MM.1S (cell line): ENCODE results near the gene SLC4A7.

ENCODE experiments used
- EZH2 ChIP-seq: fragments of 300-600 bp; sonication (generic); optimal IDR thresholded peaks from 2 replicates; pipeline ENCODE3; 2017; ENCODE audit warnings: low read depth, mild to moderate bottlenecking, antibody characterized with exemption, low read length, mixed read lengths
- TF ChIP-seq, protein P1 (sequence below): fragments of 300-600 bp; sonication (generic); IDR thresholded peaks from 2 replicates; pipeline ENCODE4 v1.5.1; 2016; ENCODE audit warnings: antibody characterized with exemption, low read length, mixed read lengths

DNA sequence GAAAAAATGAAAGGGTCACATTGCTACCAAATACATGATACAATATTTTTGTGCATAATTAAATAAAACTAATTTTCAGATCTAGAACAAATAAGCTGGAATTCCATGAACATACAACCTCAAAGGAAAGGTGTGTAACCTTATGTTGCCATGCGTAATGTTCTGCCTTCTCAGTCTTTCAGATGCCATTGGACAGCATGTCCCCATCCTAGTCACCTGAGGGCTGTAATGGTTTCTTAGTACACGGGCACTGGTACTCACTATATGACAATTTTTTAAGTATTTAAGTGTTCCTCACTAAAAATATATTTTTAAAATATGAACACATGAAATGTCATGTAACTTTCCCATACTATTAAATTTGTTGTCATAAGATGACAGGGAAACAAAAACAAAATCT lies 139.1 kb downstream of the SLC4A7 start:
- TF ChIP-seq, protein P1, sequence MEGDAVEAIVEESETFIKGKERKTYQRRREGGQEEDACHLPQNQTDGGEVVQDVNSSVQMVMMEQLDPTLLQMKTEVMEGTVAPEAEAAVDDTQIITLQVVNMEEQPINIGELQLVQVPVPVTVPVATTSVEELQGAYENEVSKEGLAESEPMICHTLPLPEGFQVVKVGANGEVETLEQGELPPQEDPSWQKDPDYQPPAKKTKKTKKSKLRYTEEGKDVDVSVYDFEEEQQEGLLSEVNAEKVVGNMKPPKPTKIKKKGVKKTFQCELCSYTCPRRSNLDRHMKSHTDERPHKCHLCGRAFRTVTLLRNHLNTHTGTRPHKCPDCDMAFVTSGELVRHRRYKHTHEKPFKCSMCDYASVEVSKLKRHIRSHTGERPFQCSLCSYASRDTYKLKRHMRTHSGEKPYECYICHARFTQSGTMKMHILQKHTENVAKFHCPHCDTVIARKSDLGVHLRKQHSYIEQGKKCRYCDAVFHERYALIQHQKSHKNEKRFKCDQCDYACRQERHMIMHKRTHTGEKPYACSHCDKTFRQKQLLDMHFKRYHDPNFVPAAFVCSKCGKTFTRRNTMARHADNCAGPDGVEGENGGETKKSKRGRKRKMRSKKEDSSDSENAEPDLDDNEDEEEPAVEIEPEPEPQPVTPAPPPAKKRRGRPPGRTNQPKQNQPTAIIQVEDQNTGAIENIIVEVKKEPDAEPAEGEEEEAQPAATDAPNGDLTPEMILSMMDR, result no peak
- TF ChIP-seq EZH2, result no peak
